ENCODE results near the gene DAAM1.

DNA sequence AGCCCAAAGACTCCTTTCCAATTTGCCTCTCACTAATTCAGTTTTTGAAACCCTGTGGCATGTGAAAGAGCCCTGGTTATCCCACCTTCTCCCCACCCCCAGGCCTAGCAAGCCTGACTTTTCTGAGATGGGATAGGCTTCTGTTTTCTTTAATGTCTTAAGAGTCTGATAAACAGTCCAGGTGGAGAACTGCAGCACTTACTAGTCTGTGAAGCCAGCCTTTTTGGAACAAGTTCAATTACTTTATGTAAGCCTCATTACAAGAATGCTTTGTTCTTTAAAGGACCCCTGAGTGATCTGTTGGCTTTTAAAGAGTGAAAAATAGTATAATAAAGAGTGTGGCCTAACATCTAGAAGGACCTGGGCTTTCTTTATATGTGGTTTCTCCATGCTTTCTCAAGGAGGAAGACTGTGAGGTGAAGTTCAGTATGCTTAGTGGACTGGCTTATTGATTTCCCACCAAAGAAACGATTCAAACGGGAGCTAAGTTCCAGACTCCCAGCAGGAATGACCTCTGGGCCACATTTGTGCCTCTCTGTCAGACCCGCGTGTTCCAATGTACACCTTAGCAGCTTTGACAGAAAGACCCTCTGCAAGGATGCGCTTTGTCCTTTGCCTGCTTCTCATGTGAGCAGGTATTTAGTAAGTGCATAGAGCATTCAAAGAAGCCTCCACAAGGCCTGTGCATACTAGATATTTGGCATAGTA, 129.5 kb downstream of the DAAM1 start:
- TF ChIP-seq, protein P1, sequence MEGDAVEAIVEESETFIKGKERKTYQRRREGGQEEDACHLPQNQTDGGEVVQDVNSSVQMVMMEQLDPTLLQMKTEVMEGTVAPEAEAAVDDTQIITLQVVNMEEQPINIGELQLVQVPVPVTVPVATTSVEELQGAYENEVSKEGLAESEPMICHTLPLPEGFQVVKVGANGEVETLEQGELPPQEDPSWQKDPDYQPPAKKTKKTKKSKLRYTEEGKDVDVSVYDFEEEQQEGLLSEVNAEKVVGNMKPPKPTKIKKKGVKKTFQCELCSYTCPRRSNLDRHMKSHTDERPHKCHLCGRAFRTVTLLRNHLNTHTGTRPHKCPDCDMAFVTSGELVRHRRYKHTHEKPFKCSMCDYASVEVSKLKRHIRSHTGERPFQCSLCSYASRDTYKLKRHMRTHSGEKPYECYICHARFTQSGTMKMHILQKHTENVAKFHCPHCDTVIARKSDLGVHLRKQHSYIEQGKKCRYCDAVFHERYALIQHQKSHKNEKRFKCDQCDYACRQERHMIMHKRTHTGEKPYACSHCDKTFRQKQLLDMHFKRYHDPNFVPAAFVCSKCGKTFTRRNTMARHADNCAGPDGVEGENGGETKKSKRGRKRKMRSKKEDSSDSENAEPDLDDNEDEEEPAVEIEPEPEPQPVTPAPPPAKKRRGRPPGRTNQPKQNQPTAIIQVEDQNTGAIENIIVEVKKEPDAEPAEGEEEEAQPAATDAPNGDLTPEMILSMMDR (IDR thresholded peaks at IDR 0.05) = no peak
- TF ChIP-seq POLR2A (IDR thresholded peaks at IDR 0.05) = no peak

Measured in uterus (tissue), 2 donors.